Measurements from ENCODE around the gene TARBP1.
"Not testable (repeated sequence)": the region's sequence is repeated elsewhere in the genome, so short reads cannot be mapped to it uniquely, and the experiment has no call there.

DNA sequence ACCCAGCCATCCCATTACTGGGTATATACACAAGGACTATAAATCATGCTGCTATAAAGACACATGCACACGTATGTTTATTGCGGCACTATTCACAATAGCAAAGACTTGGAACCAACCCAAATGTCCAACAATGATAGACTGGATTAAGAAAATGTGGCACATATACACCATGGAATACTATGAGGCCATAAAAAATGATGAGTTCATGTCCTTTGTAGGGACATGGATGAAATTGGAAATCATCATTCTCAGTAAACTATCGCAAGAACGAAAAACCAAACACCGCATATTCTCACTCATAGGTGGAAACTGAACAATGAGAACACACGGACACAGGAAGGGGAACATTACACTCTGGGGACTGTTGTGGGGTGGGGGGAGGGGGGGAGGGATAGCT, 79.5 kb downstream of the TARBP1 start:
- not testable (repeated sequence) for TF ChIP-seq POLR2AphosphoS5 (IDR thresholded peaks at IDR 0.05)
- TF ChIP-seq, protein P1, sequence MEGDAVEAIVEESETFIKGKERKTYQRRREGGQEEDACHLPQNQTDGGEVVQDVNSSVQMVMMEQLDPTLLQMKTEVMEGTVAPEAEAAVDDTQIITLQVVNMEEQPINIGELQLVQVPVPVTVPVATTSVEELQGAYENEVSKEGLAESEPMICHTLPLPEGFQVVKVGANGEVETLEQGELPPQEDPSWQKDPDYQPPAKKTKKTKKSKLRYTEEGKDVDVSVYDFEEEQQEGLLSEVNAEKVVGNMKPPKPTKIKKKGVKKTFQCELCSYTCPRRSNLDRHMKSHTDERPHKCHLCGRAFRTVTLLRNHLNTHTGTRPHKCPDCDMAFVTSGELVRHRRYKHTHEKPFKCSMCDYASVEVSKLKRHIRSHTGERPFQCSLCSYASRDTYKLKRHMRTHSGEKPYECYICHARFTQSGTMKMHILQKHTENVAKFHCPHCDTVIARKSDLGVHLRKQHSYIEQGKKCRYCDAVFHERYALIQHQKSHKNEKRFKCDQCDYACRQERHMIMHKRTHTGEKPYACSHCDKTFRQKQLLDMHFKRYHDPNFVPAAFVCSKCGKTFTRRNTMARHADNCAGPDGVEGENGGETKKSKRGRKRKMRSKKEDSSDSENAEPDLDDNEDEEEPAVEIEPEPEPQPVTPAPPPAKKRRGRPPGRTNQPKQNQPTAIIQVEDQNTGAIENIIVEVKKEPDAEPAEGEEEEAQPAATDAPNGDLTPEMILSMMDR (IDR thresholded peaks at IDR 0.05) = not testable (repeated sequence)
